Neural crest cell (in vitro differentiated cells): Measurements from ENCODE around the gene ELK3. TPM values are rescaled to one million over a fixed set of nuclear protein-coding genes. Genes with fewer than 3 reads are reported as not detected.

ENCODE experiments used
- DNase-seq: peaks from one replicate; pipeline ENCODE4 v3.0.0; 2021; ENCODE audit warnings: low read depth, mixed read lengths, low spot score
- H3K27ac Mint-ChIP-seq: one replicate; pipeline ENCODE4 v1.8.0; 2021; ENCODE audit warnings: mild to moderate bottlenecking, mixed read lengths; ENCODE audit not compliant: unreplicated experiment
- H3K27me3 Mint-ChIP-seq: 2 replicates; pipeline ENCODE4 v1.8.0; 2021; ENCODE audit warnings: low read depth, mild to moderate bottlenecking, mixed read lengths
- H3K36me3 Mint-ChIP-seq: 2 replicates; pipeline ENCODE4 v1.8.0; 2021; ENCODE audit warnings: low read depth, mild to moderate bottlenecking, mixed read lengths
- H3K4me1 Mint-ChIP-seq: 2 replicates; pipeline ENCODE4 v1.8.0; 2021; ENCODE audit warnings: mixed read lengths
- H3K4me3 Mint-ChIP-seq: one replicate; pipeline ENCODE4 v1.8.0; 2021; ENCODE audit warnings: mild to moderate bottlenecking, mixed read lengths
- H3K9me3 Mint-ChIP-seq: 2 replicates; pipeline ENCODE4 v1.8.0; 2021; ENCODE audit warnings: mixed read lengths
- CTCF ChIP-seq: fragments of 200-600 bp; sonication (generic); conservative IDR thresholded peaks from 2 replicates; pipeline ENCODE4 v1.5.0; 2021; ENCODE audit warnings: antibody characterized with exemption, mild to moderate bottlenecking
- total RNA-seq: library from RNA; stranded (reverse); gene quantifications from 2 replicates; pipeline ENCODE4 v1.2.1, GENCODE V29; 2021

ELK3 gene
- total RNA-seq, 1 donor from 2014 or later: 19.0 TPM

- DNase-seq: no peak
- Mint-ChIP-seq H3K4me1 (peaks cover 13% of the 10 kb centered on the region), H3K4me3 (no peak overlapping the region), H3K9me3 (no peaks in the 10 kb centered on the region), H3K27ac (no peak overlapping the region), H3K27me3 (no peaks in the 10 kb centered on the region), H3K36me3 (no peaks in the 10 kb centered on the region)
- no peak for TF ChIP-seq CTCF
Observed at GRCh38 chr12:96166765-96167164, 27.4 kb upstream of the ELK3 start.

GRCh38 chr12:96167492-96167891 lies 26.7 kb upstream of the ELK3 start:
- H3K4me1 Mint-ChIP-seq: peaks cover 13% of the 10 kb centered on the region
- TF ChIP-seq CTCF: no peak
- H3K36me3 Mint-ChIP-seq: no peaks in the 10 kb centered on the region
- DNase-seq: no peak
- H3K27ac Mint-ChIP-seq: no peak overlapping the region
- no peaks in the 10 kb centered on the region for H3K27me3 Mint-ChIP-seq
- H3K4me3 Mint-ChIP-seq: no peak overlapping the region
- H3K9me3 Mint-ChIP-seq: no peaks in the 10 kb centered on the region

- Mint-ChIP-seq H3K27me3 (no peaks in the 10 kb centered on the region), H3K4me3 (no peak overlapping the region), H3K4me1 (peaks cover 3% of the 10 kb centered on the region), H3K9me3 (peaks cover 5% of the 10 kb centered on the region), H3K36me3 (no peaks in the 10 kb centered on the region), H3K27ac (no peak overlapping the region)
- DNase-seq: no peak
- TF ChIP-seq CTCF: no peak
Observed at GRCh38 chr12:96170328-96170727, 23.8 kb upstream of the ELK3 start.

- TF ChIP-seq CTCF: no peak
- no peak overlapping the region for H3K27ac Mint-ChIP-seq
- no peak for DNase-seq
Observed at GRCh38 chr12:96170762-96171161, 23.4 kb upstream of the ELK3 start.

GRCh38 chr12:96171905-96172304 lies 22.3 kb upstream of the ELK3 start:
- Mint-ChIP-seq H3K36me3 (no peaks in the 10 kb centered on the region), H3K27ac (no peak overlapping the region), H3K4me3 (no peak overlapping the region), H3K27me3 (no peaks in the 10 kb centered on the region), H3K9me3 (peaks cover 5% of the 10 kb centered on the region), H3K4me1 (no peaks in the 10 kb centered on the region)
- TF ChIP-seq CTCF: no peak
- DNase-seq: no peak

More at GRCh38 chr12:96170762-96171161, 23.4 kb upstream of the ELK3 start:
- Mint-ChIP-seq H3K9me3 (peaks cover 5% of the 10 kb centered on the region), H3K36me3 (no peaks in the 10 kb centered on the region), H3K4me3 (no peak overlapping the region), H3K4me1 (no peaks in the 10 kb centered on the region), H3K27me3 (no peaks in the 10 kb centered on the region)

GRCh38 chr12:96172981-96173380 lies 21.2 kb upstream of the ELK3 start:
- no peak overlapping the region for H3K27ac Mint-ChIP-seq
- no peak overlapping the region for H3K4me3 Mint-ChIP-seq
- no peaks in the 10 kb centered on the region for H3K36me3 Mint-ChIP-seq
- DNase-seq: no peak
- TF ChIP-seq CTCF: no peak
- H3K9me3 Mint-ChIP-seq: peaks cover 5% of the 10 kb centered on the region
- no peaks in the 10 kb centered on the region for H3K4me1 Mint-ChIP-seq
- no peaks in the 10 kb centered on the region for H3K27me3 Mint-ChIP-seq
